ENCODE data around the gene C12orf57.

- TF ChIP-seq POLR2AphosphoS5 (IDR thresholded peaks at IDR 0.05) (no peak), MXI1 (conservative IDR thresholded peaks at IDR 0.05; ENCODE audit: poor library complexity, severe bottlenecking) (peak; percentile 35), CTCF (IDR thresholded peaks at IDR 0.05; ENCODE audit: poor library complexity, severe bottlenecking) (no peak), EP300 (conservative IDR thresholded peaks at IDR 0.05; ENCODE audit: poor library complexity, severe bottlenecking) (no peak), EZH2 (IDR thresholded peaks at IDR 0.05; ENCODE audit: borderline replicate concordance, insufficient read depth, low read length, poor library complexity, severe bottlenecking) (no peak), SMC3 (conservative IDR thresholded peaks at IDR 0.05; ENCODE audit: poor library complexity) (no peak), TAF1 (IDR thresholded peaks at IDR 0.05; ENCODE audit: low read depth) (peak; percentile 29), RAD21 (conservative IDR thresholded peaks at IDR 0.05) (no peak), REST (IDR thresholded peaks at IDR 0.05; ENCODE audit: borderline replicate concordance) (no peak)
Observed at GRCh38 chr12:6928703-6929407, 15.0 kb upstream of the C12orf57 start.
